ENCODE measurements around the gene MKNK2.

The MKNK2 gene

DNA sequence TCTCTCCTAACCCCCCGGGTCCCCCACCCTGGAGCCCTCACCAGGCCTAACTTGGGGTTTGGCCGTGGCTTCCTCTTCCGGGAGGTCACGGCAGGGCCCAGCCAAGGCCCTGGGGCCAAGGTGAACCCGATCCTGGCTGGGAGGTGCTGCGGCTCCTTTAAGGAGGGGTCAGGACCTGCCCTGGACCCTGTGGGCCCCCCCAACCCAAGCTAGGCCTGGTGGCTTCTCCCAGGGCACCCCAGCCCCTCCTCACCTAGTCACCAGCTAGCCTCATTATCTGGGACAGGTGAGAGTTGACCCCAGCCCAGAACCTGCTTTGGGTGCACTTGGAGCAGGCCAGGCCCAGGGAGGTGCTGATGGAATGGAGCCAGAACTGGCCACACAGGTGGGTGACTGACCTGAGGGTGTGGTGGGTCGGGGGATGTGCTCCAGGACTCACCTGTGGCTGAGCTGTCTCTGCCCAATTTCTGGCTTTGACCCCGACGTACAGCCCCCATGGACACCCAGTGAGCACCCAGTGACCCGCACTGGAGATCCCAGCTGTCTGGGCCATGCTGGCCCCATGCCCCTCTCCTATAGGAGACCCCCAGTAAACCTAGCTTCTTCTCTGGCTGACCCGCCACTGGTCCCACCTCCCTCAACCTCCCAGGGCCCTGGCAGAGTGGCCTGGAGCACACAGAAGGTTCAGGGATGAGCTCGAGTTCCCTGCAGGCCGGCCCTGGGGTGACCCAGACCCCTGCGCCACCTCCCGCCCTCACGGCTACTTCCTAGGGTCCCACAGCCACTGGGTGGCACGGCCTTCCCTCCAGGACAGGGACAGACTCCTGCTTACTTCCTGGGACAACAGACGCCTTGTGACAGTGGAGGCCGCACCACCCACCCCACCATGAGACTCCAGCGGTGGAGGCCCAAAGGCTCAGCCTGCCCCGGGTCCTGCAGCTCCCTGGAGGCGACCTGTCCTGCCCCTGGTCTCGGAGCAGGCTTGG, 6.7 kb upstream of the MKNK2 start:
- no peak for DNase-seq

DNA sequence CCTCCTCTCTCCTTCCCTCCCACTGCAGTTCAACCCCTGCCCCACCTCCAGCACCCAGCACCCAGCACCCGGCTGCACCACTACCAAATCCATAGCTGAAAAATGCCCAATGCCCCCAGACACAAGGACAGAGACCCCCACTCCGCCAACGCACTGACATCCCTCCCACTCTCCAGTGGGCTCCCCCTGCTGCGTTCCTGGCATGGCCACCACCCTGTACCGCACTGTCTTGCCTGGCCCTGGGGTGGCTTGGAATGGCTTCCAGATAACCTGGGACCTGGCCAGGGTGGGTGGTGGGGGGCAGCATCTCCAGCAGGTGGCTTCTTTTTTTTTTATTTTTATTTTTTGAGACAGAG, 5.8 kb upstream of the MKNK2 start:
- peak in 1 of 6 experiments; percentile 38 for DNase-seq

DNA sequence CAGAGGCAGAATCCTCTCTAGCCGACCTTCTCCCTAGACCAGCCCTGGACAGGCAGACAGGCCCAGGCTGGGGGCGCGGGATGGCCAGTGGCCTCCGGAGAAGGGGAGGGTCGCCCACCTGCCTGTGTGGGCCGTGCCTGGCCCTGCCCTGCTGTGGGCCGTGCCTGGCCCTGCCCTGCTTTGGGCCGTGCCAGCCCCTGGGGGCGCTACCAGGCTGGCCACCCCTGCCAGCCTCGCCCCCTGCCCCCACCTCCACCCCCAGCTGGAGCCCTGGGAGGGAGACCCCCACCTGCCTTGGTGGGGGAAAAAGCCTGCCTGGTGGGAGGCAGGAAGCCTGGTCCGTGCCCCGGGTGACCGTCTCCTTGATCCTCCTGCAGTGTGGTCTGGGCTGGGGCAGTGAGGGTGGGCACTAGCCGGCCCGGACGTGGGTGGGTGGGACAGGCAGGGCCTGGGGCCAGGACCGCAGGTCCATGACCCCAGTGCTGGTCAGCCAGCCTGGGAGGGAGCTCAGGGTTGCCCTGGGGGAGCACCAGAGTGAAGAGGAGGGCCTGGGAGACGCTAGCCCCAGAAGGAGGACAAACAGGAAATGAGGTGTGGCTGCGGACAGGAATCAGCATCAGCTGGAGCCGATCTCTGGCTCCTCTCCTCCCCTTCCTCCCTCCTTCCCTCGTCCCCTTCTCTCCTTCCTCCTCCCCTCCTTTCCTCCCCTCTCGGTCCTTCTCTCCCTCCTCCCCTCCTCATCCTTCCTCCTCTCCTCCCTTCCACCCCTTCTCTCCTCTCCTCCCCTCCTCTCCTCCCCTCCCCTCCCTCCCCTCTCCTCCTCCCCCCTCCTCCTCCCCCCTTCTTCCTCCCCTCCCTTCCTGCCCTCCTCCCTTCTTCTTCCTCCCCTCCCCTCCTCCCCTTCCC, 5.1 kb upstream of the MKNK2 start:
- DNase-seq, result peak in 1 of 6 experiments; percentile 41

DNA sequence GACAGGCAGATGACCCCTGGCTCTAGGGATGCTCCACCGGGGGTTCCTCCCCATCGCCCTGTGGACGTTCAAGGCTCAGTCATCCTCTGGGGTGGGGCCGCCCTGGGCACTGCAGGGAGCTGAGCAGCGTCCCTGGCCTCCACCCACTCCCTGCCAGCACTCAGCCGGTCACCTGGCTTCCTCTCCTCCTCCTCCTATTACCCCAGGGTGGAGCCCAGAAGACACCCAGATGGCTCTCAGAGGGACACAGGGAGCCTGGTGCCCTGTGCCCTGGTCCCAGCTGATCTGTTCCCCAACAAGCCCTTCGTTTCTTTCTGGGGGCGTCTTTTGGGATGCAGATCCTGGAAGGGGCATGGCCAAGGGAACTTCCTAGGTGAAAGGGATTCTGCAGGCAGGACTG, 3.7 kb upstream of the MKNK2 start:
- DNase-seq, result no peak

DNA sequence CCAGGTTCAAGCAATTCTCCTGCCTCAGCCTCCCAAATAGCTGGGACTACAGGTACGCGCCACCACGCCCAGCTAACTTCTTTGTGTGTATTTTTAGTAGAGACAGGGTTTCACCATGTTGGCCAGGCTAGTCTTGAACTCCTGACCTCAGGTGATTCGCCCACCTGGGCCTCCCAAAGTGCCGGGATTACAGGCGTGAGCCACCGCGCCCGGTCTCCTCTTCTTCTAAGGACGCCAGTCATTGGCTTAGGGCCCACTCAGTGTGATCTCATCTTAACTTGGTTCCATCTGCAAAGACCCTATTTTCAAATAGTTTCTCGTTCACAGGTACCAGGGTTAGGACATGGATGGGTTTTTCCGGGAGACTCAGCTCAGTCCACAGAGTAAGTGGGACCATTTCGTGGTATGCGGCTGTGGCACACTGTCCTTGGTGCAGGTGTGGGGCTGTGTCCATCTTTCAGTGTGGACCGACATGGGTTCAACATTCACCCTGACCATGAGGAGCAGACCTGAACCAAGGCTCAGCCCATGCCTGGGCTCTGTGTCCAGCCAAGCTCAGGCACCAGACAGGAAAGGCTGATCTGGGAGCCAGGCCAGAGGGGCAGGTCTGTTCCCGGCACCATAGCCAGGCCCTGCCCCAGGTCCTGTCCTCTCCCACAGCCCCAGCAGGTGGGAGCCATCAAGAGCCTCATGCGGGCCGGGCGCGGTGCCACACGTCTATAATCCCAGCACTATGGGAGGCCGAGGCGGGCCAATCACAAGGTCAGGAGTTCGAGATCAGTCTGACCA, 2.8 kb upstream of the MKNK2 start:
- DNase-seq, result no peak

DNA sequence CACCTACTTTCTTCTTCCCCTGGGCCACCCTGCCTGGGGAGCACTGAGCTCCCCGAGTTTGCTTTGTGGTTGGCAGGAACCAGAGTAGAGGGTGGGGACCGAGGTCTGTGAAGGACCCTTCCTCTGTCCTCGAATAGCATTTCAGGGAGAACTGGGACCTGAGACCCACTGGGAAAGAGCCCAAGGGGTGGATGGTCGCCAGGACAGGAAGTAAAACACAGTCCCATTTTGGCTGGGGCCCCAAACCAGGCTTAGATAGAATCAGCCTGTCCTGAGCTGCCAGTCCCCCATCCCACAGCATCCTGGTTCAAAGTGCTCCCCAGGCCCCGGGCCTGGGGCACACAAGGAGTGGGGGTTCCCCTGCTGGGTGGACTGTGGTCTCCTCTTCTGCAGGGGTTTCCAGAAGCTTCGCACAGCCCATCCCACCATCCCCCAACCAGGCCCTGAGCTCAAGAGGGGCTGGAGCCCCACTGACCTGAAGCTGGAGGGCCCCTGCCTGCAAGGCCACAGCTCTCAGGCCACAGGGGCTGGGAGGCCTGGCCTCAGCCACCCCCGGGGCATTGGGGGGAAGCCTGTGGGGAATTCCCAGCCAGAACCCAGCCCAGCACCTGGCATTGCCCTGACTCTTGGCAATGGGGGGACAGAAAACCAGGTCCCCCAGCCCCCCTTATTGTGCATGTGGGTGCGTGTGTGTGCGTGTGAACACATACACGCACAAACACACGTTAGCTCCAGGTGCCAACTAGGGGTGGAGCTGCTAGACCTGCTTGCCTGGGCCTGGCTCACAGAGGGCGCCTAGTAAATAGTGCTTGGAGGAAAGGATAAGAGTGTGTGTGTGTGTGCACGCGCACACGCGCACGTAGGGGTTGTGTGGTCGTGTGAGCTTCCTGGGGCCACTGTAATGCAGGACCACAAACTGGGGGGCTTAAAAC, 995 bp upstream of the MKNK2 start:
- DNase-seq, result peak; percentile 22 to 64 (median 55)

DNA sequence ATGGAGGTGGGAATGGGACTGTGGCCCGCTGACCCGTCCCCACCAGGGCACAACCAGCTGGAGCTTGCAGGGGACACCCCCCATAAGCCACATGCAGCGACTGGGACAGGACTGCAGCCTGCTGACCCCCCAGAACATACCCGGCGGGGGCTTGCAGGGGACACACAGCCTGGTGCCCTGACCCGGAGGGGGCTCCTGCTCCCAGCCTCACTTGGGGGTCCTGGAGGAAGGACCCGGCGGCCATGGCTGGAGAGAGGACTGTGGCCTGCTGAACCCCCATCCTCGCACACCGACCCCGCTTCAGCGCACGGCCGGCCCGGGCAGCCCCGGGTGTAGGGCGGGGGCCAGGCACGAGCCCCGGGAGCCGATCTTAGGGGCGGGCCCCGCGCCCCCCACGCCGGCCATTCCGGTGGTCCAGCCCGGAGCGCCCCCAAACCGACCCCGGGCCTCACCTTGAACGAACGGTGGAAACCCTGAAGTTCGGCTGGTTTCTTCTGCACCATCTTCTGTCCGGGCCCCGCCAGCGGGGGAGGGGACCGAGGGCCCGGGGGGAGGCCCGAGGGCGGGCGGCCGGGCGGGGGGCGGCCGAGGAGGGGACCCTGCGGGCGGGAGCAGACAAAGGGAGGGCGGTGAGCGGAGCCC, 574 bp downstream of the MKNK2 start:
- DNase-seq, result peak in 3 of 6 experiments; percentile 45 to 65 (median 56)

DNA sequence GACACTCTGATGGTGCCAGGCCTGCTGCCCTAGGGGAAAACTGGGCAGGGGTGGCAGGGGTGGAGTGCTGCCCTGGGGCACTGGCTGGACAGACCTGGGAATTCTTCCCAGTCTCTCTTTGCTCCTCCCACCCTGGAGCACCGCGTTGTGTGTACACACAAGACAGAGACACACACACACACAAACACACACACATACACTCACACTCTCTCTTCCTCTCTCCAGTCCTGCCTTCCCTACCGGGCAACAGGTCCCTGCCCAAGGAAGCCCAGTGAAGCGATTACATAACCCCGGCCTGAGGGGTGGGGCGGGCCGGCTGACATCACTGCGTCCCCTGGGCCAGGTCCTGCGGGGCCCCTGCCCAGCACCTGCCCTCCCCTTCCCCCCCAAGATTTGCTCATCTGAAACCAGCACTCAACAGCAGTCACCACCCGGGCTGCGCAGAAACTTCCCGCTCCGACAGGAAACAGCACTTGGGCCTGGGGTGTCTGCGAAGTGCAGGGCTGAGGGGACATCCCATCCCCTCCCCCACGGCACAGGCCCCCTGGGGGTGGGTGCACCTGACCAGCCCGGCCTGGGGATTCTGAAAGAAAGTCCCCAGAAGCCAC, 1.2 kb downstream of the MKNK2 start:
- peak in 5 of 6 experiments; percentile 46 to 75 (median 65) for DNase-seq

DNA sequence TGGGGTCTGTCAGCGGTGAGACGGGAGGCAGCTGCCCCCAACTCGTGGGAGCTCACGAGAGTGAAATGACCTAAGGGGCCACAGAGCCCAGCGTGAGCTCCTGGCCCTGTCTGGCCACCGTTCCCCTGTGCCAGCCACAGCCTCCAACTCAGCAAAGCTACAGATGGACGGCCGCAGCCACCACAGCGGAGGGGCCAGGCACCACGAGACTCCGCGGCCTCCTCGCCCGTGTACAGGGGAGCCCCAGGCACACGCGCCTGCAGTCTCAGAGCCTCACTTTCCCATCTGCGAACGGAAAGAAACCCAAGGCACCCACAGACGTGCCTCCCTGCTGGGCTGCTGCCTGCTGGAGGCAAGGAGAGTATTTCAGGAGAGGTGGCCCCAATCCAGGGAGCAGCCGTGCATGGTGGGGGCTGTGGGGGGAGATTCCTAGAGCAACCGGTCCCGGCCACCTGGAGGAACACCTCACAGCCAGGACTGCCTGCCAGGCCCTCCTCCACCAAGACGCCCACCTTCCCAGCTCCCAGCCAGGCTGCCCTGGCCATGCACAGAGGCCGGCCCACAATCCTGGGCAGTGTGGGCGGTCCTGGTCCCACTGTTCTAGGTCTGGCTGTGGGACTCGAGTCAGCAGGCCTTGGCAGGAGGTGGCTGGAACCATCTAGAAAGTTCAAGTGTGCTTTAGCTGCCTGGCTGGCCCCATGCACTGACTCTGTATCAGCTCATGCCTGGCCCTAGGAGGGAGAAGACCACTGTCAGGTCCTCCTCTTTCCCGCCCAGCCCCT, 1.9 kb downstream of the MKNK2 start:
- peak in 1 of 6 experiments; percentile 27 for DNase-seq

DNA sequence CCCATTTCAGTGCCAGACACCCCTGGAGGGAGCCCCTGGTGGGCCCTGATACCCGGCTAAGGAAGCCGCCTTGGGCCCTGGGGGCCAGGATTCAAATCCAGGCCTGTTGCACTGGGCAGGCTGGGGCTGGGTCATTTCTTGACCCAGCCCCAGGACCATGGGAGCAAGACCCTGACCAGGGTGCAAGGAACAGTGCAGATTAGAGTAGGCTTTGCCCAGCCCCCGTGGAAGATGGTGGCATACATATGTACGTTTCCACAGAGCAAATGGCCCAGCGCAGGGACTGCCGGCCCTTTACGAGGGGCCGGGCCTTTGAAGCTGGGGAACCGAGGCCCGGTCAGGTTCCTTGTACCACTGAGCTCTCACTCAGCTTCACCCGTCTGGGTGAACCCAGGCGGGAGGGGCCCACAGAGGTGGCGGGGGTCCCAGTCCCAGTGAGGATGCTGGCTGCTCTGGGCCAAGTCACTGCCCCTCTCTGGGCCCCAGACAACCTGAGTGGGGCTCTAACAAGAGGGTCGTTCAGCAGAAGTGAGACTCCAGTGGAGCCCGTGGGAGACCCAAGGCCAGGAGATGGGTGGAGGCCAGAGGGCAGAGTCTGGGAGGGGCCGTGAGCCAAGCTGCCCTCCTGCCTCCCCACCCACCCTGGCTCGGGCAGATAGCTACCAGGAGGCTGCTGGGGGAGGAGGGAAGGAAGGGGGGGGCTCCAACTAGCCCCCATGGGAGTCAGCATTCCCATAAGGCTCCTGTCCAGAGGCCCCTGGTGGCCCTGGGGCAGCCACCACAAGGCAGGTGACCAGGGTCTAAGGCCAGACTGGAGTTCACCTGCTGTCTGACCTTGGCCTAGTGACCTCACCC, 2.7 kb downstream of the MKNK2 start:
- DNase-seq, result no peak

DNA sequence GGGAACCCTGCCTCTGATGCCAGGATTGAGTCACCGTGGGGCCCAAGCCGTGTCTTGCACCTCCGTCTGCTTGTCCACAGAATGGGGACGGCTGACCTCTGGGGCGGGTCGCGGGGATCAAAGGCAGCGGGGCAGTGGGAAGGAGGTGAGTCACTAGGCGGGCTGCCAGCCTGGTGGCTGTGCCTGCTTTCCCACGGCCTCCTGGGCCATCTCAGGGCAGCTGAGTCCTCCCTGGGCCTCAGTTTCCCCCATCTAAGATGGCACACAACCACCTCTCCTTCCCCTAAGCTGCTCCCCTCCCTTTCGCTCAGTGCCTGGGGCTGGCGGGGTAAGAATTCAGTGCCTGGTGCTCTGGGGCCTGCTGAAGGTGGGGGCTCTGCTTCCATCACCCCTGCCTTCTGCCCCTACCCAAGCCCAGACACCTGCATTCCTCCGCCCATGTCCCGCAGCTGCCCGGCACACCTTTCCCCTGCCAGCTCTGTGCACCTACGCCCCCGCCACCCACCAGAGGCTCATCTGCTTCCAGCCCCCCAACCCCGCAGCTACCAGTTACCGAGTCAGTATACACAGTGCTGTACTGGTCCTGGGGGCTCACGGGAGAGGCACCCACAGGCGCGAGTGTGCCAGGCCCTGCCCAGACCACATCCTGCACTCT, 3.5 kb downstream of the MKNK2 start:
- DNase-seq, result peak in 1 of 6 experiments; percentile 22

DNA sequence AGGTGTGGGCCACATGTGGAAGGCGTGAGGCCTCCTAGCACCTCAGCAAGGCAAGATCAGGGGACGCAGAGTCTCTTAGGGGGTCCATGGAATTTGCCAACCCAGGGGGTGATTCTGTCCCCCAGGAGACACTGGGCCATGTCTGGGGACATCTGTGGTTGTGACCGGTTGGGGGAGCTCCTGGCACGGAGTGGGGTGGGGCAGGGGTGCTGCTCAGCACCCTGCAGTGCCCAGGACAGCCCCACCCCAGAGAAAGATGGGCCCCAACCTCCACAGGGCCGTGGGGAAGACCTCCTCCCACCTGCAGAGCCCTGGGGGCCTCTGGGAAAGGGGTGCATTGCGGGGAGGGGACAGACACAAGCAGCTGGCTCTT, 4.0 kb downstream of the MKNK2 start:
- no peak for DNase-seq

DNA sequence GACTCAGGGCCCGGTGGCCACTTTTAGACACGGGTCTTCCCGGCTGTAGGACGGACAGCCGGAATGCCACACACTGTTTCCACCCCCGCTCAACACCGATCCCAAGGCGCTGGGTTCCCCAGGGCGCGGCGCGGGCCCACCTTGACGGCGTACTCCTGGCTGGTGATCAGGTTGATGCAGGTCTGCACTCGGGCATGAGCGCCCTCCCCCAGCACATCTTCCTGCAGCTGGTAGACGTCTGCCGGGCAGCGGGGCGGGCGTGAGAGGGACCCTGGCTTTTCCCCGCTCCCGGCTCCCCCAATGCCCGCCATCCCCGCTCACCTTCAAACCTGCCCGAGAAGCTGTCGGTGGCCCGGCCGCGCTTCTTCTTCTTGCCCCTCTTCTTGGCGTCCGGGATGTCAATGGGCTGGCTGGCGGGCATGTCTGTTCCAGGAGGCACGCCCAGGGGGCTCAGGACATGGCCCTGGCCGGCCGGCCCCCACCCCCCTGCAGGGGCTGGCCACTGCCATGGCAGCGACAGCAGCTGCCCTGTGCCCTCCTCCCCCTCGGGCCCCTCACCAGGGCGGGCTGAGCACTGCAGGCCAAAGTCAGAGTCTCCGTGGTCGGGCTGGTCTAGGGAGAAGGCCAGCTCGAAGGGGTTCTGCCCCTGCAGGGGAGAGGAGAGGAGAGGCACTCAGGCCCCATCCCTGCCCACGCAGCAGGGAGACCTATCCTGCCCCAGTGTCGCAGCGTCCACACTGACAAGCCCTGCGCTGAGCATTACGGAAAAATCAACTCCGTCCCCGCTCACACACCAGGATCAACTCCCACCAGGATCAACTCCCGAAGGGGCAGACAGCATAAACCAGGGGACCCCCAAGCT, 4.8 kb downstream of the MKNK2 start:
- DNase-seq, result no peak

DNA sequence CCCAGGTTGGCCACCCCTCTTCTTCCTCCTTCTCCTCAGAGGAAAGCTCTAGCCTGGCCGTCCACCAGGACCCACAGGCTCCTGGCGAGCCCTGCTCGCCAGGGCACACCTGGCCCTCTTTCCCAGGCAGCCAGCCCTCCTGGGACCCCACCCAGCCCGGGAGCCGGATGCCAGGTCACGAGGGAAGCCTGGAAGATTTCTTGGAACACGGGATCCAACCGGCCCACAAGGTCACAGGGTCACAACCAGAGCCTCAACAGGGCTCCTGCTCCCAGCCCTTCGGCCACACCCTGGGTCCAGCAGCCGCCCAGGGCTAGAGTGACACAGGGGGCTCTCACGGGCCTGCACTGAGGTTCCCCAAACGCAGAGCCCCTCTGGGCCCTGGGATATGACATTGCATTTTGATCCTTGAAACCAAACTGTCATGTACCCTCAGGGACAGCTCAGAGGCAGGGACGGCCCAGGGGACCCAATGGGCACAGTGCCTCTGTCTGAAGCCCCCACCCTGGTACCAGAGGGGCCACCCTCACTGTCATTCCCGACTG, 5.5 kb downstream of the MKNK2 start:
- no peak for DNase-seq

DNA sequence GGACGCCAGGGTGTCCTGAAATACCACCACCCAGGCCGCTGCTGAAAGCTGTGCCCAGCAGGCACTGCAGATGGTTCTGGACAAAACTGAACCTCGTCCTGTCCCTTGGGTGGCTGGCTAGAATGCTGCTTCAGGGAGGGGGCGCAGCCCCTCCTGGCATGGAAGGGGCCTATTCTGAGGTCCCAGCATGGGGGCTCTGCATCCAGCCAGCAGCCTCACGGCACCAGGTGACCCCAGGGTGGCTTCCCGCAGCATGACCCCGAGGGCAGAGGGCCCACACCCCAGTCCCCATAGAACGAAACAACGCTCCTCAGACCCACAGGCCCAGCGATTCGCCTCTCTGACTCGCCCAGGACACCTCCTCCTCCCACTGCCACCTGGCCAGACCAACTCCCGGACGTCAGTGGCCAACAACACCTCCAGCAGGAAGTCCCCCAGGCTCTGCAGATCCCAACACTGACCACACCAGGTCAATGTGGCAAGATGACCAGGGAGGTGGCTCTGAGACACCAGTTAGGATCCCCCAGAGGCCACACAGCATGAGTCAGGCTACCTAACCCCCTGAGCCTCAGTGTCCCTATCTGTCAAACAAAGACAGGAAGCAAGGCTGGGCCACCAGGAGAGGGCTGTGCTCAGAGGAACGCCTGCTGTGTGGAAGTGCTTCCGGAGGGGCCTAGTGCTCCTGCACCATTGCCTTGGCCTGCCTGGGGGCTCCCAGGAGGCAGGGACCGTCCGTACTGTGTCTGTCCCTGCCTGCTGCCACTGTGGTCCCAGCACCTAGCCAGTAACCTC, 6.1 kb downstream of the MKNK2 start:
- no peak for DNase-seq

Measured in stimulated activated naive CD4-positive, alpha-beta T cell (primary cell).